HEK293 (cell line): Measurements from ENCODE around the gene FAM120B.

Experiments used
- CTCF ChIA-PET: fragments of 350-600 bp; formaldehyde crosslinking; extraction: SDS; loops from one replicate; lab custom pipeline; 2021; ENCODE audit warnings: antibody characterized with exemption; lab: Yijun Ruan, JAX
- POLR2A ChIA-PET: fragments of 300-600 bp; formaldehyde crosslinking; extraction: SDS; loops from one replicate; lab custom pipeline; 2020; ENCODE audit warnings: antibody characterized with exemption, inconsistent platforms; lab: Yijun Ruan, JAX
- H3K27ac ChIP-seq: fragments of 200-500 bp; sonication (Bioruptor generic); 2 replicates; pipeline ENCODE4 v1.5.1; 2014; ENCODE audit warnings: low read depth, low read length, control low read depth, inconsistent platforms; ENCODE audit errors: extremely low read depth
- H3K36me3 ChIP-seq, 2 experiments: fragments of 200-500 bp in 1 of 2; sonication (Bioruptor generic) in 1 of 2; 1 replicate in 1 of 2; 2 replicates in 1 of 2; pipeline ENCODE4 v1.5.1; 2014 to 2017; ENCODE audit warnings: inconsistent platforms in 2 of 2, low read length in 2 of 2; ENCODE audit not compliant: control insufficient read depth in 2 of 2, insufficient read depth in 1 of 2
- H3K4me1 ChIP-seq: fragments of 200-500 bp; sonication (Bioruptor generic); 2 replicates; pipeline ENCODE4 v1.5.1; 2014; ENCODE audit warnings: mild to moderate bottlenecking, low read length, inconsistent platforms; ENCODE audit not compliant: control insufficient read depth, insufficient read depth
- H3K4me3 ChIP-seq: 2 replicates; pipeline ENCODE4 v1.5.1; 2011; ENCODE audit warnings: low read depth, mild to moderate bottlenecking, control low read depth, low read length, moderate library complexity
- H3K9me3 ChIP-seq: fragments of 200-500 bp; sonication (Bioruptor generic); 2 replicates; pipeline ENCODE4 v1.5.1; 2014; ENCODE audit warnings: low read depth, low read length, inconsistent platforms; ENCODE audit not compliant: control insufficient read depth, insufficient read depth
- PRDM1 ChIP-seq: fragments of 450-650 bp; formaldehyde crosslinking; IDR thresholded peaks from 2 replicates; pipeline ENCODE4; 2016; ENCODE audit warnings: missing biosample characterization, missing genetic modification characterization
- SALL2 ChIP-seq: fragments of 450-650 bp; formaldehyde crosslinking; IDR thresholded peaks from 2 replicates; pipeline ENCODE4 v1.5.0; 2017; ENCODE audit warnings: missing biosample characterization, mild to moderate bottlenecking, missing genetic modification characterization, borderline replicate concordance
- SETDB1 ChIP-seq: IDR thresholded peaks from one replicate; pipeline ENCODE4 v1.6.1; 2017; ENCODE audit warnings: mild to moderate bottlenecking, low read length, moderate library complexity, mixed read lengths; ENCODE audit not compliant: insufficient read length
- SP7 ChIP-seq: fragments of 450-650 bp; formaldehyde crosslinking; IDR thresholded peaks from 2 replicates; pipeline ENCODE4 v1.5.1; 2016; ENCODE audit warnings: missing biosample characterization, missing genetic modification characterization
- TRIM28 ChIP-seq: IDR thresholded peaks from 2 replicates; pipeline ENCODE4 v1.6.1; 2011; ENCODE audit warnings: low read length, control low read depth, borderline replicate concordance
- ZBTB20 ChIP-seq: fragments of 450-650 bp; formaldehyde crosslinking; IDR thresholded peaks from 2 replicates; pipeline ENCODE4 v1.5.1; 2016; ENCODE audit warnings: missing biosample characterization, missing genetic modification characterization
- ZBTB7A ChIP-seq: fragments of 450-650 bp; formaldehyde crosslinking; IDR thresholded peaks from 2 replicates; pipeline ENCODE4 v1.5.1; 2016; ENCODE audit warnings: low read depth, missing biosample characterization, missing genetic modification characterization
- ZNF138 ChIP-seq: fragments of 450-650 bp; formaldehyde crosslinking; IDR thresholded peaks from 2 replicates; pipeline ENCODE4 v1.5.1; 2016; ENCODE audit warnings: missing biosample characterization, missing genetic modification characterization, borderline replicate concordance
- ZNF175 ChIP-seq: fragments of 450-650 bp; formaldehyde crosslinking; IDR thresholded peaks from 2 replicates; pipeline ENCODE4 v1.5.1; 2016; ENCODE audit warnings: missing biosample characterization, missing genetic modification characterization
- ZNF19 ChIP-seq: fragments of 450-650 bp; formaldehyde crosslinking; IDR thresholded peaks from 2 replicates; pipeline ENCODE4; 2016; ENCODE audit warnings: missing biosample characterization, missing genetic modification characterization, low read depth
- ZNF324 ChIP-seq: fragments of 450-650 bp; formaldehyde crosslinking; IDR thresholded peaks from 2 replicates; pipeline ENCODE4 v1.5.1; 2016; ENCODE audit warnings: missing biosample characterization, missing genetic modification characterization
- ZNF423 ChIP-seq: fragments of 450-650 bp; formaldehyde crosslinking; IDR thresholded peaks from 2 replicates; pipeline ENCODE4 v1.5.1; 2016; ENCODE audit warnings: missing biosample characterization, missing genetic modification characterization
- ZNF426 ChIP-seq: fragments of 450-650 bp; formaldehyde crosslinking; IDR thresholded peaks from 2 replicates; pipeline ENCODE4 v1.5.1; 2017; ENCODE audit warnings: missing biosample characterization, missing genetic modification characterization, mild to moderate bottlenecking, inconsistent platforms, moderate library complexity
- ZNF529 ChIP-seq: fragments of 450-650 bp; formaldehyde crosslinking; IDR thresholded peaks from 2 replicates; pipeline ENCODE4 v1.5.1; 2017; ENCODE audit warnings: missing genetic modification characterization, missing biosample characterization; ENCODE audit not compliant: insufficient replicate concordance
- ZNF600 ChIP-seq: fragments of 450-650 bp; formaldehyde crosslinking; IDR thresholded peaks from 2 replicates; pipeline ENCODE4 v1.5.1; 2016; ENCODE audit warnings: missing biosample characterization, missing genetic modification characterization
- ZNF704 ChIP-seq: fragments of 450-650 bp; formaldehyde crosslinking; IDR thresholded peaks from 2 replicates; pipeline ENCODE4 v1.5.1; 2016; ENCODE audit warnings: missing biosample characterization, missing genetic modification characterization
- ZNF830 ChIP-seq: fragments of 450-650 bp; IDR thresholded peaks from 2 replicates; pipeline ENCODE4 v1.5.0; 2018; ENCODE audit warnings: missing biosample characterization, missing genetic modification characterization, low read depth, mild to moderate bottlenecking, moderate library complexity
- TF ChIP-seq, protein P1 (sequence below): fragments of 450-650 bp; formaldehyde crosslinking; IDR thresholded peaks from 2 replicates; pipeline ENCODE4 v1.5.1; 2016; ENCODE audit warnings: missing biosample characterization, missing genetic modification characterization
- TF ChIP-seq, protein P2 (sequence below): fragments of 450-650 bp; formaldehyde crosslinking; IDR thresholded peaks from 2 replicates; pipeline ENCODE4 v1.5.1; 2017; ENCODE audit warnings: missing biosample characterization, missing genetic modification characterization

Gene FAM120B

DNA sequence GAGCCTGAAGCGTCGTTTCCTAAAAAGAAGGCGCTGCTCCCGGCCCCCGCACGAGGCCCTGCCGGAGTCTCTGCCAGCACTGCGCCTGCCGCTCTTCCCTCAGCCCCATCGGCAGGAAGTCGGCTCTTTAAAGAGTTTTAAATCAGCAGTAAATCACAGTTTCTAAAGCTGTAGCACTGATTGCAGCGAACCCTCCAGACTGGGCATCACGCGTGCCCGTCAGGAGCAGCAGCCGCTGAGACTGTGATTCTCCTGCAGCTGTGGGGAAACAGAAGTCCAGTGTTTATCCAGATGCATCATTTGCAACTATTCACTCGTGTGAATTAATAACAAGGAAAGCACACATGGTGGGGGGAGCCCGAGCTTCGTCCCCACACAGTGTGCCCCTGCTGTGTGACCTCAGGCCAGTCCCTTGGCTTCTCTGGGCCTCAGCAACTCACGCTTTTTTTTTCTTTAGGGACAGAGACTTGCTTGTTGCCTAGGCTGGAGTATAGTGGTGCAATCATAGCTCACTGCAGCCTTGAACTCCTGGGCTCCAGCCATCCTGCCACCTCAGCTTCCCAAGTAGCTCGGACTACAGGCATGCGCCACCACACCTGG lies 44.0 kb upstream of the FAM120B start:
- H3K4me3 ChIP-seq, result no peak overlapping the region
- ChIA-PET CTCF (interaction anchor here (0.7 to 1.1 kb wide), 2 partner anchors 10 to 255 kb away, joined by 3 to 7 read pairs; no protein-coding TSS in a partner anchor), POLR2A (interaction anchor here (0.7 kb wide), 2 partner anchors 11 to 40 kb away, joined by 6 to 11 read pairs; no protein-coding TSS in a partner anchor)
- no peaks in the 10 kb centered on the region for H3K9me3 ChIP-seq
- no peaks in the 10 kb centered on the region for H3K4me1 ChIP-seq
- TF ChIP-seq ZNF529 (tag by site-specific recombination), result no peak
- TF ChIP-seq PRDM1 (tag by site-specific recombination), result no peak
- no peak for TF ChIP-seq ZNF830 (tag by site-specific recombination)
- TF ChIP-seq ZBTB7A (tag by site-specific recombination), result no peak
- TF ChIP-seq, protein P1, sequence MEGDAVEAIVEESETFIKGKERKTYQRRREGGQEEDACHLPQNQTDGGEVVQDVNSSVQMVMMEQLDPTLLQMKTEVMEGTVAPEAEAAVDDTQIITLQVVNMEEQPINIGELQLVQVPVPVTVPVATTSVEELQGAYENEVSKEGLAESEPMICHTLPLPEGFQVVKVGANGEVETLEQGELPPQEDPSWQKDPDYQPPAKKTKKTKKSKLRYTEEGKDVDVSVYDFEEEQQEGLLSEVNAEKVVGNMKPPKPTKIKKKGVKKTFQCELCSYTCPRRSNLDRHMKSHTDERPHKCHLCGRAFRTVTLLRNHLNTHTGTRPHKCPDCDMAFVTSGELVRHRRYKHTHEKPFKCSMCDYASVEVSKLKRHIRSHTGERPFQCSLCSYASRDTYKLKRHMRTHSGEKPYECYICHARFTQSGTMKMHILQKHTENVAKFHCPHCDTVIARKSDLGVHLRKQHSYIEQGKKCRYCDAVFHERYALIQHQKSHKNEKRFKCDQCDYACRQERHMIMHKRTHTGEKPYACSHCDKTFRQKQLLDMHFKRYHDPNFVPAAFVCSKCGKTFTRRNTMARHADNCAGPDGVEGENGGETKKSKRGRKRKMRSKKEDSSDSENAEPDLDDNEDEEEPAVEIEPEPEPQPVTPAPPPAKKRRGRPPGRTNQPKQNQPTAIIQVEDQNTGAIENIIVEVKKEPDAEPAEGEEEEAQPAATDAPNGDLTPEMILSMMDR (tag by site-specific recombination), result no peak
- TF ChIP-seq ZNF138 (tag by site-specific recombination), result no peak
- TF ChIP-seq SP7 (tag by site-specific recombination), result no peak
- no peak for TF ChIP-seq ZBTB20 (tag by site-specific recombination)
- H3K36me3 ChIP-seq, result no peaks in the 10 kb centered on the region
- H3K27ac ChIP-seq, result no peak overlapping the region

GRCh38 chr6:170263410-170263809 lies 43.1 kb upstream of the FAM120B start:
- Histone ChIP-seq H3K9me3 (no peaks in the 10 kb centered on the region), H3K36me3 (no peaks in the 10 kb centered on the region), H3K4me1 (no peaks in the 10 kb centered on the region), H3K4me3 (no peak overlapping the region), H3K27ac (no peak overlapping the region)
- TF ChIP-seq ZNF423 (tag by site-specific recombination), result no peak
- TF ChIP-seq SETDB1, result no peak
- no peak for TF ChIP-seq TRIM28
- TF ChIP-seq, protein P2, sequence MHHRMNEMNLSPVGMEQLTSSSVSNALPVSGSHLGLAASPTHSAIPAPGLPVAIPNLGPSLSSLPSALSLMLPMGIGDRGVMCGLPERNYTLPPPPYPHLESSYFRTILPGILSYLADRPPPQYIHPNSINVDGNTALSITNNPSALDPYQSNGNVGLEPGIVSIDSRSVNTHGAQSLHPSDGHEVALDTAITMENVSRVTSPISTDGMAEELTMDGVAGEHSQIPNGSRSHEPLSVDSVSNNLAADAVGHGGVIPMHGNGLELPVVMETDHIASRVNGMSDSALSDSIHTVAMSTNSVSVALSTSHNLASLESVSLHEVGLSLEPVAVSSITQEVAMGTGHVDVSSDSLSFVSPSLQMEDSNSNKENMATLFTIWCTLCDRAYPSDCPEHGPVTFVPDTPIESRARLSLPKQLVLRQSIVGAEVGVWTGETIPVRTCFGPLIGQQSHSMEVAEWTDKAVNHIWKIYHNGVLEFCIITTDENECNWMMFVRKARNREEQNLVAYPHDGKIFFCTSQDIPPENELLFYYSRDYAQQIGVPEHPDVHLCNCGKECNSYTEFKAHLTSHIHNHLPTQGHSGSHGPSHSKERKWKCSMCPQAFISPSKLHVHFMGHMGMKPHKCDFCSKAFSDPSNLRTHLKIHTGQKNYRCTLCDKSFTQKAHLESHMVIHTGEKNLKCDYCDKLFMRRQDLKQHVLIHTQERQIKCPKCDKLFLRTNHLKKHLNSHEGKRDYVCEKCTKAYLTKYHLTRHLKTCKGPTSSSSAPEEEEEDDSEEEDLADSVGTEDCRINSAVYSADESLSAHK (tag by site-specific recombination), result no peak
- TF ChIP-seq ZNF600 (tag by site-specific recombination), result no peak
- no peak for TF ChIP-seq ZNF19 (tag by site-specific recombination)
- no peak for TF ChIP-seq ZNF175 (tag by site-specific recombination)
- TF ChIP-seq SALL2 (tag by site-specific recombination), result no peak
- no peak for TF ChIP-seq ZNF704 (tag by site-specific recombination)
- TF ChIP-seq ZNF426 (tag by site-specific recombination), result no peak
- no peak for TF ChIP-seq ZNF324
- ChIA-PET POLR2A (interaction anchor here (0.7 kb wide), 1 partner anchor 10 kb away, joined by 6 read pairs; no protein-coding TSS in a partner anchor), CTCF (no interaction called here)
